Measurements from ENCODE around the gene SERP2. TPM values are rescaled to one million over a fixed set of nuclear protein-coding genes. Genes with fewer than 3 reads are reported as not detected.

Gene SERP2
- total and polyA plus RNA-seq, 2 donors (not counting 1 experiment from before 2014, with no cell fraction given) = 10.6 to 15.5 TPM

- TF ChIP-seq CTCF (conservative IDR thresholded peaks at IDR 0.05 in 1 of 2, IDR thresholded peaks at IDR 0.05 in 1 of 2; ENCODE audit: low read depth in 1 of 2, low read length in 2 of 2) (no peak), EZH2 (IDR thresholded peaks at IDR 0.05; ENCODE audit: low read length, missing control alignments) (no peak)
- Histone ChIP-seq H3K36me3 (ENCODE audit: control insufficient read depth, insufficient read depth, low read length) (no peaks in the 10 kb centered on the region), H3K79me2 (ENCODE audit: control insufficient read depth, insufficient read depth, low read length) (no peaks in the 10 kb centered on the region), H3K27me3 (ENCODE audit: control insufficient read depth, insufficient read depth, low read length) (no peaks in the 10 kb centered on the region), H3K4me2 (ENCODE audit: extremely low read depth, insufficient read depth, low read length) (no peak overlapping the region), H2AFZ (ENCODE audit: low read length) (no peak overlapping the region), H3K9ac (ENCODE audit: insufficient read depth, low read length) (no peak overlapping the region), H3K4me1 (ENCODE audit: control insufficient read depth, extremely low read depth, insufficient read depth, low read length) (no peaks in the 10 kb centered on the region), H3K27ac (ENCODE audit: insufficient read depth, low read length) (no peak overlapping the region), H3K9me3 (ENCODE audit: control insufficient read depth, insufficient read depth, low read depth, low read length) (no peaks in the 10 kb centered on the region), H4K20me1 (ENCODE audit: control insufficient read depth, extremely low read depth, insufficient read depth, low read length) (no peaks in the 10 kb centered on the region), H3K4me3 (replicated peaks in 1 of 4; ENCODE audit: control extremely low read depth in 1 of 4, insufficient read depth in 1 of 4, low read depth in 3 of 4, low read length in 4 of 4) (no peak overlapping the region)
- DNase-seq (ENCODE audit: low read depth in 2 of 2) = no peak
Observed at GRCh38 chr13:44355621-44356020, 18.0 kb upstream of the SERP2 start.

- Histone ChIP-seq H3K27me3 (ENCODE audit: control insufficient read depth, insufficient read depth, low read length) (no peaks in the 10 kb centered on the region), H3K9ac (ENCODE audit: insufficient read depth, low read length) (no peak overlapping the region), H3K4me1 (ENCODE audit: control insufficient read depth, extremely low read depth, insufficient read depth, low read length) (peaks cover 3% of the 10 kb centered on the region), H3K4me3 (replicated peaks in 1 of 4; ENCODE audit: control extremely low read depth in 1 of 4, insufficient read depth in 1 of 4, low read depth in 3 of 4, low read length in 4 of 4) (no peak overlapping the region), H3K36me3 (ENCODE audit: control insufficient read depth, insufficient read depth, low read length) (no peaks in the 10 kb centered on the region), H3K4me2 (ENCODE audit: extremely low read depth, insufficient read depth, low read length) (no peak overlapping the region), H3K79me2 (ENCODE audit: control insufficient read depth, insufficient read depth, low read length) (no peaks in the 10 kb centered on the region), H2AFZ (ENCODE audit: low read length) (no peak overlapping the region), H3K9me3 (ENCODE audit: control insufficient read depth, insufficient read depth, low read depth, low read length) (no peaks in the 10 kb centered on the region), H4K20me1 (ENCODE audit: control insufficient read depth, extremely low read depth, insufficient read depth, low read length) (no peaks in the 10 kb centered on the region), H3K27ac (ENCODE audit: insufficient read depth, low read length) (no peak overlapping the region)
- TF ChIP-seq CTCF (conservative IDR thresholded peaks at IDR 0.05 in 1 of 2, IDR thresholded peaks at IDR 0.05 in 1 of 2; ENCODE audit: low read depth in 1 of 2, low read length in 2 of 2) (no peak), EZH2 (IDR thresholded peaks at IDR 0.05; ENCODE audit: low read length, missing control alignments) (no peak)
- no peak for DNase-seq (ENCODE audit: low read depth in 2 of 2)
Observed at GRCh38 chr13:44359983-44360375, 13.6 kb upstream of the SERP2 start.

GRCh38 chr13:44362394-44363040, 11.1 kb upstream of the SERP2 start:
- Histone ChIP-seq H3K9ac (ENCODE audit: insufficient read depth, low read length) (no peak overlapping the region), H3K4me3 (replicated peaks in 1 of 4; ENCODE audit: control extremely low read depth in 1 of 4, insufficient read depth in 1 of 4, low read depth in 3 of 4, low read length in 4 of 4) (no peak overlapping the region), H4K20me1 (ENCODE audit: control insufficient read depth, extremely low read depth, insufficient read depth, low read length) (no peaks in the 10 kb centered on the region), H3K27me3 (ENCODE audit: control insufficient read depth, insufficient read depth, low read length) (no peaks in the 10 kb centered on the region), H2AFZ (ENCODE audit: low read length) (no peak overlapping the region), H3K27ac (ENCODE audit: insufficient read depth, low read length) (no peak overlapping the region), H3K79me2 (ENCODE audit: control insufficient read depth, insufficient read depth, low read length) (no peaks in the 10 kb centered on the region), H3K9me3 (ENCODE audit: control insufficient read depth, insufficient read depth, low read depth, low read length) (no peaks in the 10 kb centered on the region), H3K4me2 (ENCODE audit: extremely low read depth, insufficient read depth, low read length) (no peak overlapping the region), H3K36me3 (ENCODE audit: control insufficient read depth, insufficient read depth, low read length) (no peaks in the 10 kb centered on the region), H3K4me1 (ENCODE audit: control insufficient read depth, extremely low read depth, insufficient read depth, low read length) (peaks cover 3% of the 10 kb centered on the region)
- TF ChIP-seq EZH2 (IDR thresholded peaks at IDR 0.05; ENCODE audit: low read length, missing control alignments) (no peak), CTCF (conservative IDR thresholded peaks at IDR 0.05 in 1 of 2, IDR thresholded peaks at IDR 0.05 in 1 of 2; ENCODE audit: low read depth in 1 of 2, low read length in 2 of 2) (no peak)
- peak; percentile 18 to 39 for DNase-seq (ENCODE audit: low read depth in 2 of 2)

Measured in fibroblast of lung (primary cell).